ENCODE results near the gene CSRNP2.

CSRNP2 gene

GRCh38 chr12:51077930-51078329 lies 5.5 kb downstream of the CSRNP2 start:
- H3K27ac ChIP-seq: no peak overlapping the region
- TF ChIP-seq ZFX (IDR thresholded peaks at IDR 0.05) (no peak), CTCF (conservative IDR thresholded peaks at IDR 0.05) (no peak)

GRCh38 chr12:51076236-51076930 lies 7.0 kb downstream of the CSRNP2 start:
- TF ChIP-seq CTCF (conservative IDR thresholded peaks at IDR 0.05): no peak
- no peak for TF ChIP-seq ZFX (IDR thresholded peaks at IDR 0.05)

DNA sequence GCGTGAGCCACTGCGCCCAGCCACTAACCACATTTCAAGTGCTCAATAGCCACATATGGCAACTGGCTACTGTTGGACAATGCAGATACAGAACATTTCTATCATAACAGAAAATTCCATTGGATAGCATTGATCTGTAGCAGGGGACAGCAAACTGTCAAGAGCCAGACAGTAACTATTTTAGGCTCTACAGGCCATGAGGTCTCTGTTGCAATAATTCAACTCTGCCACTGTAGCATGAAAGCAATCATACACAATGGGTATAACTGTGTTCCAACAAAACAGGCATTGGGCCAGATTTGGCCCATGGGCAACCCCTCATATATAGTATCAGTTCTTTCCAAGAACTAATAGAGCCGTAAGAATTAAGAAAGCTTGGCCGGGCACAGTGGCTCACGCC lies 8.0 kb downstream of the CSRNP2 start:
- TF ChIP-seq CTCF (conservative IDR thresholded peaks at IDR 0.05) (no peak), ZFX (IDR thresholded peaks at IDR 0.05) (no peak)
- H3K27ac ChIP-seq: no peak overlapping the region

More at GRCh38 chr12:51076236-51076930, 7.0 kb downstream of the CSRNP2 start:
- H3K27ac ChIP-seq: no peak overlapping the region

GRCh38 chr12:51071663-51072062 lies 11.7 kb downstream of the CSRNP2 start:
- TF ChIP-seq ZFX (IDR thresholded peaks at IDR 0.05) (no peak), CTCF (conservative IDR thresholded peaks at IDR 0.05) (no peak)
- H3K27ac ChIP-seq: no peak overlapping the region

DNA sequence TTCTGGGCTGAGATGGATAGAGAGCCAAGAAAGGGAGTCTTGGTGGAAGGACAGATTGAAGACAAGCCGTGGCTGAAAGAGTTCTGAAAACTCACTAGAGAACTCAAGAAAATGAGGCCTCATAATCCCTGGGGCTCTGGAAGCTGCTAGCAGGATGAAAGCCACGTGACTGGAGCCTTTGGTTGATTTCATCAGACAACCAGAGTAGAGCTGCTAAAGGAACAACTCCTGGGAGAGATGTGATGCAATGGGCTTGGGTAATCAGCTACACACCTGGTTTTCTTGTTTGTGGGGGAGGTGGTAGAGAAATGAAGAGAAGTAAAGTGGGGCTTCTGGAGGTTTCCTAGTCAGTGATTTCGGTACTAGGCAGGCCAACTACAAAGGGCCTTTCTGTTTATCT lies 13.4 kb downstream of the CSRNP2 start:
- TF ChIP-seq ZFX (IDR thresholded peaks at IDR 0.05) (no peak), CTCF (conservative IDR thresholded peaks at IDR 0.05) (no peak)
- no peak overlapping the region for H3K27ac ChIP-seq

GRCh38 chr12:51067771-51068170 lies 15.6 kb downstream of the CSRNP2 start:
- H3K27ac ChIP-seq: no peak overlapping the region
- TF ChIP-seq CTCF (conservative IDR thresholded peaks at IDR 0.05) (no peak), ZFX (IDR thresholded peaks at IDR 0.05) (no peak)

DNA sequence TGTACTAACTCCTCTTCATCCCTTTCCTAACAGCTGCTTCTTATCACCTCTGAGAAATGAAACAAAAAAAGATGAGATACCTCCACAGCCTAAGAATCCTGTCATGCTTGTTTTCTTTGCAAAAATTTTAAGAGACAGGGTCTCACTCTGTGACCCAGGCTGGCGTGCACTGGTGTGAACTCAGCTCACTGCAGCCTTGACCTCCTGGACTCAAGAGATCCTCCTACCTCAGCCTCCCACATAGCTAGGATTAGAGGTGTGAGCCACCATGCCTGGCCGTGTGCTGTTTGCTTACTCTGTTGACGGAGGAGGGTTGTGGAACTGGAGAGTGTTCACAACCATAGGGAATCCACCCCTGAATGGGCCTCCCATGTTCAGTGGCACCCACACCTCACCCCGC lies 16.2 kb downstream of the CSRNP2 start:
- no peak for TF ChIP-seq ZFX (IDR thresholded peaks at IDR 0.05)
- TF ChIP-seq CTCF (conservative IDR thresholded peaks at IDR 0.05): no peak
- H3K27ac ChIP-seq: no peak overlapping the region
